ENCODE data around the gene CCDC89.
"Not testable (repeated sequence)": the region's sequence is repeated elsewhere in the genome, so short reads cannot be mapped to it uniquely, and the experiment has no call there.

The CCDC89 gene

GRCh38 chr11:85656777-85657176 is 29.2 kb downstream of the CCDC89 start:
- no peak for TF ChIP-seq CTCF (IDR thresholded peaks at IDR 0.05; ENCODE audit: borderline replicate concordance, control extremely low read depth, extremely low read depth, insufficient read depth, missing control alignments)
- no peak for DNase-seq (ENCODE audit: low spot score)
- in situ Hi-C loops (cut with MboI; ENCODE audit: low sequenced_read_pairs, unreplicated experiment) = no loop called here

- in situ Hi-C loops (cut with MboI; ENCODE audit: low sequenced_read_pairs, unreplicated experiment); DNase-seq (ENCODE audit: low spot score): not testable (repeated sequence)
These were observed 31.7 kb downstream of the CCDC89 start for GRCh38 chr11:85654343-85654742.

GRCh38 chr11:85652786-85653447 is 33.1 kb downstream of the CCDC89 start:
- no peak for DNase-seq (ENCODE audit: low spot score)
- no peak for TF ChIP-seq CTCF (IDR thresholded peaks at IDR 0.05; ENCODE audit: borderline replicate concordance, control extremely low read depth, extremely low read depth, insufficient read depth, missing control alignments)

GRCh38 chr11:85651118-85651517 is 34.9 kb downstream of the CCDC89 start:
- no peak for TF ChIP-seq CTCF (IDR thresholded peaks at IDR 0.05; ENCODE audit: borderline replicate concordance, control extremely low read depth, extremely low read depth, insufficient read depth, missing control alignments)
- DNase-seq (ENCODE audit: low spot score) = no peak
- in situ Hi-C loops (cut with MboI; ENCODE audit: low sequenced_read_pairs, unreplicated experiment) = no loop called here

More at GRCh38 chr11:85652786-85653447, 33.1 kb downstream of the CCDC89 start:
- in situ Hi-C loops (cut with MboI; ENCODE audit: low sequenced_read_pairs, unreplicated experiment) = no loop called here

- in situ Hi-C loops (cut with MboI; ENCODE audit: low sequenced_read_pairs, unreplicated experiment) = no loop called here
- TF ChIP-seq CTCF (IDR thresholded peaks at IDR 0.05; ENCODE audit: borderline replicate concordance, control extremely low read depth, extremely low read depth, insufficient read depth, missing control alignments) = no peak
- peak; percentile 88 for DNase-seq (ENCODE audit: low spot score)
These were observed 38.2 kb downstream of the CCDC89 start, which contains the start of gene TMEM126A for GRCh38 chr11:85647604-85648299. TMEM126A (plus strand) TSS chr11:85647967; CDS start chr11:85650256, 2,289 bp downstream.

- DNase-seq (ENCODE audit: low spot score) = no peak
- in situ Hi-C loops (cut with MboI; ENCODE audit: low sequenced_read_pairs, unreplicated experiment) = no loop called here
- no peak for TF ChIP-seq CTCF (IDR thresholded peaks at IDR 0.05; ENCODE audit: borderline replicate concordance, control extremely low read depth, extremely low read depth, insufficient read depth, missing control alignments)
These were observed 38.9 kb downstream of the CCDC89 start for GRCh38 chr11:85647078-85647477.

GRCh38 chr11:85643191-85643614 is 42.8 kb downstream of the CCDC89 start:
- in situ Hi-C loops (cut with MboI; ENCODE audit: low sequenced_read_pairs, unreplicated experiment) = no loop called here
- TF ChIP-seq CTCF (IDR thresholded peaks at IDR 0.05; ENCODE audit: borderline replicate concordance, control extremely low read depth, extremely low read depth, insufficient read depth, missing control alignments) = no peak
- no peak for DNase-seq (ENCODE audit: low spot score)
